ENCODE measurements around the gene EDA.

GRCh38 chrX:70054391-70054790 lies 438.5 kb downstream of the EDA start:
- no peak for TF ChIP-seq CTCF (IDR thresholded peaks at IDR 0.05)
- TF ChIP-seq POLR2A (IDR thresholded peaks at IDR 0.05) = no peak

Measured in vagina (tissue), 2 donors.